Thyroid gland (tissue), 4 donors: ENCODE data around the gene KRTAP12-3. TPM values are rescaled to one million over a fixed set of nuclear protein-coding genes. Genes with fewer than 3 reads are reported as not detected.
"Not testable (repeated sequence)": the region's sequence is repeated elsewhere in the genome, so short reads cannot be mapped to it uniquely, and the experiment has no call there.

Experiments used
- DNase-seq, 2 donors: peaks; one replicate each; pipeline ENCODE4 v3.0.0-alpha.2; 2019
- H3K27ac ChIP-seq, 3 donors: fragments of 200-600 bp; sonication (generic); 1 replicate in 2 of 3; 2 replicates in 1 of 3; pipeline ENCODE4 v1.5.1; 2016 to 2019; ENCODE audit warnings: mild to moderate bottlenecking in 1 of 3, moderate library complexity in 1 of 3
- H3K27me3 ChIP-seq: fragments of 200-600 bp; sonication (generic); one replicate; pipeline ENCODE4 v1.5.1; 2019
- H3K36me3 ChIP-seq, 2 donors: fragments of 200-600 bp; sonication (generic); one replicate each; pipeline ENCODE4 v1.5.1; 2016 to 2019
- H3K4me1 ChIP-seq, 2 donors: fragments of 200-600 bp; sonication (generic); one replicate each; pipeline ENCODE4 v1.5.1; 2017 to 2019
- H3K4me3 ChIP-seq, 3 donors: fragments of 200-600 bp; sonication (generic); replicated peaks in 1 of 3; 1 replicate in 2 of 3; 2 replicates in 1 of 3; pipeline ENCODE4 v1.5.1; 2016; ENCODE audit warnings: mild to moderate bottlenecking in 1 of 3
- H3K9me3 ChIP-seq: fragments of 200-600 bp; sonication (generic); one replicate; pipeline ENCODE4 v1.5.1; 2017
- POLR2A ChIP-seq, 2 donors: fragments of 450-650 bp; IDR thresholded peaks; one replicate each; pipeline ENCODE4 v1.6.1; 2017; ENCODE audit warnings: antibody characterized with exemption in 2 of 2, mild to moderate bottlenecking in 2 of 2, moderate library complexity in 1 of 2
- WGBS, 2 donors: methylation state at CpG; one replicate each; pipeline ENCODE4 v1.1.5; 2017; 5-methylcytosine and 5-hydroxymethylcytosine counted together
- intact Hi-C: fragments of 100-400 bp; cut with DNase I; formaldehyde crosslinking; loops from one replicate; pipeline ENCODE4 v1.15.1; 2023
- total RNA-seq, 4 donors: library from RNA; depleted of rRNA; stranded (reverse); fragments of >200 nt; gene quantifications; one replicate each; pipeline ENCODE4 v1.2.3, GENCODE V29; 2016
- TF ChIP-seq, protein P1 (sequence below), 6 experiments: fragments of 200-600 bp in 3 of 6; fragments of 450-650 bp in 3 of 6; sonication (generic) in 3 of 6; IDR thresholded peaks; one replicate each; pipeline ENCODE4 v1.5.1; 2016 to 2019; ENCODE audit warnings: antibody characterized with exemption in 6 of 6, mild to moderate bottlenecking in 2 of 6, inconsistent platforms in 1 of 6, moderate library complexity in 1 of 6

Gene KRTAP12-3
- total RNA-seq, 4 donors from 2014 or later: not detected

DNA sequence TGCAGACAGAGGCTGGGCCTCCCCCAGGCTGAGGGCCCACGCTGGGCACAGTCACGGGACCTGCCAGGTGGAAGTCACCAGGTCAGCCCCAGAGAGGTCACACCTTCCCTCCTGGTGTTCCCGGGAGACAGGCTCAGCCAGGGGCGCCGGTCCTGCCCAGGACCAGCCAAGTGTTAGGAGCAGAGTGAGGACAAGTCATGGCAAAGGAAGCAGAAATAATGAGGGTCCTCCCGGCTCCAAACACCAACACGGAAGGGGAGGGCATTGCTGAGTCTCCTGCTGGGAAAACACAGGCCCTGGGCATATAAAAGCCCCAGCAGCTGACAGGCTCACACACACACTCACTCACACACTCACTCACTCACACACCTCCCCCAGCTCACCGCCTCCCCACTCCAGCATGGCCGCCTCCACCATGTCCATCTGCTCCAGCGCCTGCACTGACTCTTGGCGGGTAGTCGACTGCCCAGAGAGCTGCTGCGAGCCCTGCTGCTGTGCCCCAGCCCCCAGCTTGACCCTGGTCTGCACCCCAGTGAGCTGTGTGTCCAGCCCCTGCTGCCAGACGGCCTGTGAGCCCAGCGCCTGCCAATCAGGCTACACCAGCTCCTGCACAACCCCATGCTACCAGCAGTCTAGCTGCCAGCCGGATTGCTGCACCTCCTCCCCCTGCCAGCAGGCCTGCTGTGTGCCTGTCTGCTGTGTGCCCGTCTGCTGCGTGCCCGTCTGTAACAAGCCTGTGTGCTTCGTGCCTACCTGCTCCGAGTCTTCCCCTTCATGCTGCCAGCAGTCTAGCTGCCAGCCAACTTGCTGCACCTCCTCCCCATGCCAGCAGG, 20.5 kb upstream of the KRTAP12-3 start, which contains the start of gene KRTAP10-10:
Gene KRTAP10-10 (plus strand): TSS at position 339 of the 833 bp plus-strand sequence. CDS start 62 bp downstream, at position 401.
- no peak for DNase-seq
- WGBS, 2 donors: 68 to 78% methylated on average over 16 to 19 of the region's 21 CpGs
- intact Hi-C loops: no loop called here
- no peaks in the 10 kb centered on the region for H3K9me3 ChIP-seq
- no peak within 1 kb of the TSS for H3K4me3 ChIP-seq
- no peak within 1 kb of the TSS for H3K27ac ChIP-seq
- no peaks in the 10 kb centered on the region for H3K4me1 ChIP-seq
- no peaks in the 10 kb centered on the region for H3K27me3 ChIP-seq
- no peak for TF ChIP-seq POLR2A (IDR thresholded peaks at IDR 0.05)
- TF ChIP-seq, protein P1, sequence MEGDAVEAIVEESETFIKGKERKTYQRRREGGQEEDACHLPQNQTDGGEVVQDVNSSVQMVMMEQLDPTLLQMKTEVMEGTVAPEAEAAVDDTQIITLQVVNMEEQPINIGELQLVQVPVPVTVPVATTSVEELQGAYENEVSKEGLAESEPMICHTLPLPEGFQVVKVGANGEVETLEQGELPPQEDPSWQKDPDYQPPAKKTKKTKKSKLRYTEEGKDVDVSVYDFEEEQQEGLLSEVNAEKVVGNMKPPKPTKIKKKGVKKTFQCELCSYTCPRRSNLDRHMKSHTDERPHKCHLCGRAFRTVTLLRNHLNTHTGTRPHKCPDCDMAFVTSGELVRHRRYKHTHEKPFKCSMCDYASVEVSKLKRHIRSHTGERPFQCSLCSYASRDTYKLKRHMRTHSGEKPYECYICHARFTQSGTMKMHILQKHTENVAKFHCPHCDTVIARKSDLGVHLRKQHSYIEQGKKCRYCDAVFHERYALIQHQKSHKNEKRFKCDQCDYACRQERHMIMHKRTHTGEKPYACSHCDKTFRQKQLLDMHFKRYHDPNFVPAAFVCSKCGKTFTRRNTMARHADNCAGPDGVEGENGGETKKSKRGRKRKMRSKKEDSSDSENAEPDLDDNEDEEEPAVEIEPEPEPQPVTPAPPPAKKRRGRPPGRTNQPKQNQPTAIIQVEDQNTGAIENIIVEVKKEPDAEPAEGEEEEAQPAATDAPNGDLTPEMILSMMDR (IDR thresholded peaks at IDR 0.05): no peak
- H3K36me3 ChIP-seq: no peaks in the 10 kb centered on the region

DNA sequence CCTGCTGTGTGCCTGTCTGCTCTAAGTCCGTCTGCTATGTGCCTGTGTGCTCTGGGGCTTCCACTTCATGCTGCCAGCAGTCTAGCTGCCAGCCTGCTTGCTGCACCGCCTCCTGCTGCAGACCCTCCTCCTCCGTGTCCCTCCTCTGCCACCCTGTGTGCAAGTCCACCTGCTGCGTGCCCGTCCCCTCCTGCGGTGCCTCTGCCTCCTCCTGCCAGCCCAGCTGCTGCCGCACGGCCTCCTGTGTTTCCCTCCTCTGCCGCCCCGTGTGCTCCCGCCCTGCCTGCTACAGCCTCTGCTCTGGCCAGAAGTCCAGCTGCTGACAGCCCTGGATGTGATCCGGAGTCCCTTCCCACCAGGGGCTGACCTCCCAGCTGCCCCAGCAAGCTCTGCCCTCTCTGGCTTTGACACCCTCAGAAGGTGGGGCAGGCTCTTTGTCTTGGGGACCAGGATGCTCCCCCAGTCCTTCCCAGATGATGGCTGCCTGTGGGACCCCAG, 19.8 kb upstream of the KRTAP12-3 start:
- H3K4me3 ChIP-seq, H3K36me3 ChIP-seq, H3K4me1 ChIP-seq, intact Hi-C loops, H3K9me3 ChIP-seq, DNase-seq, H3K27ac ChIP-seq, H3K27me3 ChIP-seq: not testable (repeated sequence)
- 69 to 85% methylated on average over 11 of the region's 12 CpGs for WGBS, 2 donors

DNA sequence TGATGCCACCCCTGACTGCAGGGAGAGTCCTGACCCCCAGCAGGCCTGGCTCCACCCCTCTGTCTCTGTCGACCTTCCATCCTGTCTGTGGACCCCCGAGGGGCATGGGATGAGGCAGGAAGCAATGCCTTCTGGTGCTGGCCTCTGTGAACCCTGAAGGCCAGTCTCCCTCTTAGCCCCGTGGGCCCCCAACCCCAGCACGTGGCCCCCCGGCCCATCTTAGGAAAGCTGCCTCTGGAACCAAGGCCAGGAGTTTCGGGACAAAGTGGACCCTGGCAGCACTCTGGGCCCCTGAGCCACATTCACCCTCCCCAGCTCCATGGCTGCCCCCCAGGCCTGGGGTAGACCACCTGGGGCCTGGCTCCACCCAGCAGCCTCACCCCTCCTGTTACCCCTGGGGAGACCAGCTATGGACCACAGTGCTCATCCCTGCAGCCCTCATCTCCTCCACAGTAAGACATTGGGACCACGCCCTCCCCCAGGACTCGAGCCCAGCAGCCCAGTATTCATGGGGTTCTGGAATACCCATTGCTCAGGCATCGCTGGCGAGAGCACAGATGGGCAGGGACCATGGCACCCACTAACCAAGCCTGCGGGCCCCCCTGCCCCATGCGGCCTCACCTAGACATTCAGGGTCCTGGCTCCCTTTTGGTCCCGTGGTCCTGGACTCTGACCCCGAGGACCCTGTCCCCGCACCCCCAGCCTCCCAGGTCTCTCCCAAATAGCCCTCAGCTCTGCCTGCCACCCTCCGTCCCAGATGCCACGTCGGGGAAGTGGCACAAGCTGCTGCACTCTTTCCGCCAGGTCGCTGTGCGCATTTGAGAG, 19.0 kb upstream of the KRTAP12-3 start:
- H3K27ac ChIP-seq, H3K4me1 ChIP-seq, DNase-seq, H3K4me3 ChIP-seq, H3K27me3 ChIP-seq, H3K9me3 ChIP-seq, H3K36me3 ChIP-seq, intact Hi-C loops: not testable (repeated sequence)
- WGBS, 2 donors: 86 to 95% methylated on average over 11 to 14 of the region's 21 CpGs

DNA sequence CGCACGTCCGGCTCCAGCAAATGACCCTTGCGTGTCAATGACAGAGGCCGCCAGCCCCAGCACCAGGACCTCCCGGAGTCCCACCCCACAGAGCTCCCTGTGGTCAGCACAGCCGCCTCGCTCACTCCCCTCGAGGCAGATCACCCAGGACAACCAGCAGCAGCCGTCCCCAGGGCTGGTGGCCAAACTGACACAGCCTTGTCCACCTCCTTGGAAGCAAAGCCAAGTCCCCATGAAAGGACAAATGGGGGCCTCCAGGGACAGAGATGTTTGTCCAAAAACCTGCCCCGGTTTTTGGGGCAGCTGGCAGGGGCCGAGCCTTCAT, 18.4 kb upstream of the KRTAP12-3 start:
- Histone ChIP-seq H3K27me3 (no peaks in the 10 kb centered on the region), H3K4me1 (no peaks in the 10 kb centered on the region), H3K9me3 (no peaks in the 10 kb centered on the region), H3K36me3 (no peaks in the 10 kb centered on the region), H3K27ac (no peak overlapping the region), H3K4me3 (no peak overlapping the region)
- TF ChIP-seq, protein P1 (IDR thresholded peaks at IDR 0.05): no peak
- no peak for TF ChIP-seq POLR2A (IDR thresholded peaks at IDR 0.05)
- intact Hi-C loops: no loop called here
- no peak for DNase-seq
- WGBS, 2 donors: 87 to 91% methylated on average over 12 of the region's 12 CpGs

DNA sequence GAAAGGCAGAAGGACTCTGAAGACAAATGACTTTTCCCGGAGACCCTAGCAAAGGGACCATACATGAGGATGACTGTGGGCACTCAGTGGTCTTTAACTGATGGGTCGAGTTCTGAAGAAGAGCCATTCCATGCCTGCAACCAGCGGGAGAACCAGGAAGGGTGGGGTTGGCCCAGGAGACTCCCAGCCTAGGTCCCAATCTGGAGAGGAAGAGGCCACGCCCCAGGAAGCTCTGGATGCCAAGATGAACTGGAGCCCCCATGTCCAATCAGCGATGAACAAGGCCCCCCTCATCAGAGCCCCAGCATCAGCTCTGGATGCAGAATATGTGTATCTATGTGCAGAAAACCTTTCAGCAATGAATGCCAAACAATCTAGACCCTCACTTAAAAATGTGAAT, 17.0 kb upstream of the KRTAP12-3 start:
- DNase-seq: no peak
- Histone ChIP-seq H3K36me3 (no peaks in the 10 kb centered on the region), H3K4me1 (no peaks in the 10 kb centered on the region), H3K27me3 (no peaks in the 10 kb centered on the region), H3K27ac (no peak overlapping the region), H3K9me3 (no peaks in the 10 kb centered on the region), H3K4me3 (no peak overlapping the region)
- intact Hi-C loops: no loop called here
- 87 to 92% methylated on average over 5 of the region's 5 CpGs for WGBS, 2 donors
- no peak for TF ChIP-seq POLR2A (IDR thresholded peaks at IDR 0.05)
- TF ChIP-seq, protein P1 (IDR thresholded peaks at IDR 0.05): no peak
